AG04450 (cell line): Measurements from ENCODE around the gene CCL5. TPM values are rescaled to one million over a fixed set of nuclear protein-coding genes. Genes with fewer than 3 reads are reported as not detected.

Source experiments
- CTCF ChIA-PET: fragments of 300-600, 350-600 bp; formaldehyde crosslinking; extraction: SDS; loops from one replicate; lab custom pipeline; 2022; ENCODE audit warnings: antibody characterized with exemption, inconsistent platforms; lab: Charles Lee
- POLR2A ChIA-PET: fragments of 350-600 bp; formaldehyde crosslinking; extraction: SDS; loops from one replicate; lab custom pipeline; 2021; ENCODE audit warnings: antibody characterized with exemption, inconsistent platforms; lab: Yijun Ruan, JAX
- DNase-seq: peaks from one replicate; pipeline ENCODE4 v3.0.0-alpha.2; 2011; ENCODE audit warnings: low read depth, low spot score
- H3K27ac ChIP-seq: one replicate; pipeline ENCODE4 v1.5.1; 2012; ENCODE audit warnings: low read depth, low read length, control low read depth
- H3K27me3 ChIP-seq: one replicate; pipeline ENCODE4 v1.6.0; 2012; ENCODE audit warnings: low read length; ENCODE audit not compliant: control insufficient read depth, insufficient read depth
- H3K4me3 ChIP-seq: 2 replicates; pipeline ENCODE4 v1.5.1; 2011; ENCODE audit warnings: mild to moderate bottlenecking, low read depth, low read length, control low read depth
- H3K9me3 ChIP-seq: 2 replicates; pipeline ENCODE4 v1.5.1; 2012; ENCODE audit warnings: low read length; ENCODE audit not compliant: control insufficient read depth, insufficient read depth
- CTCF ChIP-seq: IDR thresholded peaks from 2 replicates; pipeline ENCODE4 v1.5.1; 2011; ENCODE audit warnings: low read depth, low read length, control low read depth, inconsistent platforms
- polyA plus RNA-seq: library from polyadenylated mRNA; depleted of rRNA; stranded (reverse); fragments of >200 nt; gene quantifications from 2 replicates; pipeline ENCODE4 v1.2.3, GENCODE V29; 2011

The CCL5 gene
- polyA plus RNA-seq, 1 experiment, result not detected

GRCh38 chr17:35870906-35871819, 9.0 kb downstream of the CCL5 start:
- Histone ChIP-seq H3K27ac (no peak overlapping the region), H3K4me3 (no peak overlapping the region), H3K9me3 (no peaks in the 10 kb centered on the region), H3K27me3 (peaks cover 5% of the 10 kb centered on the region)
- no peak for DNase-seq
- CTCF ChIA-PET, result interaction anchor here (0.7 kb wide), 1 partner anchor 52 kb away, joined by 5 read pairs; no protein-coding TSS in a partner anchor
- POLR2A ChIA-PET, result no interaction called here
- TF ChIP-seq CTCF, result no peak

DNA sequence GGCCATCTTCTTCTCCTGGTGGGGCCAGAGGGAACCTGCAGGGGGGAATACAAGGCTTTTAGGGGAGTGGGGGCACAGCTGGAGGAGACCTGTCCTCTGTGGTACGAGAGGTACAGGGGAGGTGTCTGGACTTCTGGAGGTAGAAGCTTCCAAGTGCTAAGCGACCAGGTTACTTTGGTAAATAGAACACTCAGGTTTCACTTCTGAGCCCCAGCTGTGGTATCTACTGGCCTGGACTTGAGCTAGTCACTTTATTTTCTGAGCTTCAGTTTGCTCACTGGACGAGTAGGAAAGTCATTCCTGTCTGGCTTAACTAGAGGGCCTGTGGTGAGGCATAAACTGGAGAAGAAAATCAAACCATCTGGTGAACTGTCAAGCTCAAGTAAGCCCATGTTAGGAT, 11.4 kb downstream of the CCL5 start, which contains the start of gene HEATR9:
Gene HEATR9 (minus strand): TSS at position 155 of the 400 bp plus-strand sequence. CDS start 149 bp downstream, at position 6.
- no peak for TF ChIP-seq CTCF
- CTCF ChIA-PET, result no interaction called here
- H3K27ac ChIP-seq, result no peak within 1 kb of the TSS
- no peaks in the 10 kb centered on the region for H3K9me3 ChIP-seq
- H3K27me3 ChIP-seq, result no peaks in the 10 kb centered on the region
- no peak for DNase-seq
- H3K4me3 ChIP-seq, result no peak within 1 kb of the TSS
- POLR2A ChIA-PET, result no interaction called here

- H3K27ac ChIP-seq, result no peak overlapping the region
- no peaks in the 10 kb centered on the region for H3K9me3 ChIP-seq
- no peak for DNase-seq
- no peak for TF ChIP-seq CTCF
- POLR2A ChIA-PET, result no interaction called here
- H3K4me3 ChIP-seq, result no peak overlapping the region
- CTCF ChIA-PET, result no interaction called here
- H3K27me3 ChIP-seq, result no peaks in the 10 kb centered on the region
These were observed 12.6 kb downstream of the CCL5 start for GRCh38 chr17:35867574-35867973.

DNA sequence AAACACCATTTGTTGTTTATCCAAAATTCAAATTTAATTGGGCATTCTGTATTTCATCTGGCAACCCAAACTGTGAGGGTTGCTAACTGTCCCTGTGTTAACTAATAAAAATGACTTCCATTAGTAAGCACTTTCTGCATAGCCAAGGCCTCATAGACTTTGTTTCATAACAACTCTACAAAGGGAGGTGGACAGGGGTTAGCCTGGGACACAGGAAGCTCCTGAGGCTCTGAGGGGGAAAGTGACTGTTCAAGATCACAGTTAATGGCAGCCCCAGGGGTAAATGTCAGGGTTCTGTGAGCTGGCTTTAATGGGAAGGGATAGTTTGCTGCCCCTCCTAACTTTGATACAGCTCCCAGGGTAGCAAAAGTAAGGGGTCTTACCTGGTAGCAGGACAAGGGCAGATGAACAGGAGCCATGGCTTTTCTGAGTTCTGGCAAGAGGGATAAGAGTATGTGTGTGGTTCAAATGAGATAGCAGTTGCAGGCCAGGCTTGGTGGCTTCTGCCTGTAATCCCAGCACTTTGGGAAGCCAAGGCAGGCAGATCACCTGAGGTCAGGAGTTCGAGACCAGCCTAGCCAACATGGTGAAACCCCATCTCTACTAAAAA, 13.7 kb downstream of the CCL5 start:
- Histone ChIP-seq H3K9me3 (no peaks in the 10 kb centered on the region), H3K27ac (no peak overlapping the region), H3K4me3 (no peak overlapping the region), H3K27me3 (no peaks in the 10 kb centered on the region)
- ChIA-PET CTCF (interaction anchor here (0.6 to 1.2 kb wide), 3 partner anchors 18 to 95 kb away, joined by 3 to 5 read pairs (median 4); no protein-coding TSS in a partner anchor), POLR2A (no interaction called here)
- no peak for DNase-seq
- TF ChIP-seq CTCF, result no peak
